CD14-positive monocyte (primary cell): ENCODE measurements around the gene SSBP2. TPM values are rescaled to one million over a fixed set of nuclear protein-coding genes. Genes with fewer than 3 reads are reported as not detected.

Experiments
- DNase-seq, 3 donors: peaks; one replicate each; pipeline ENCODE4 v3.0.0-alpha.2; 2011 to 2022
- H2AFZ ChIP-seq: 2 replicates; pipeline ENCODE4 v1.6.0; 2012; ENCODE audit warnings: mild to moderate bottlenecking, low read depth, low read length, inconsistent platforms; ENCODE audit not compliant: insufficient read depth, poor library complexity, severe bottlenecking
- H3K27ac ChIP-seq, 2 donors: 1 replicate in 1 of 2; 2 replicates in 1 of 2; pipeline ENCODE4 v1.5.1; 2012 to 2013; ENCODE audit warnings: low read length in 2 of 2, control low read depth in 1 of 2, inconsistent platforms in 1 of 2, low read depth in 1 of 2, mild to moderate bottlenecking in 1 of 2
- H3K27me3 ChIP-seq, 2 donors: one replicate each; pipeline versions ENCODE4 v1.6.0 to v1.6.1; 2011 to 2013; ENCODE audit warnings: low read length in 2 of 2; ENCODE audit not compliant: control insufficient read depth in 2 of 2, insufficient read depth in 2 of 2
- H3K36me3 ChIP-seq, 2 donors: replicated peaks in 1 of 2; 1 replicate in 1 of 2; 2 replicates in 1 of 2; pipeline versions ENCODE4 v1.5.1 to v1.6.1; 2012 to 2013; ENCODE audit warnings: low read length in 2 of 2, control low read depth in 1 of 2, inconsistent platforms in 1 of 2, mild to moderate bottlenecking in 1 of 2; ENCODE audit not compliant: insufficient read depth in 2 of 2, control insufficient read depth in 1 of 2
- H3K4me1 ChIP-seq, 2 donors: 1 replicate in 1 of 2; 2 replicates in 1 of 2; pipeline versions ENCODE4 v1.5.1 to v1.6.1; 2012 to 2013; ENCODE audit warnings: low read length in 2 of 2, control low read depth in 1 of 2, inconsistent platforms in 1 of 2, mild to moderate bottlenecking in 1 of 2, moderate library complexity in 1 of 2; ENCODE audit not compliant: insufficient read depth in 2 of 2, control insufficient read depth in 1 of 2
- H3K4me2 ChIP-seq: replicated peaks from 2 replicates; pipeline ENCODE3; 2012; ENCODE audit warnings: low read length, moderate library complexity, mild to moderate bottlenecking; ENCODE audit not compliant: poor library complexity, severe bottlenecking; ENCODE audit errors: extremely low read depth
- H3K4me3 ChIP-seq, 3 experiments: fragments of 200-600 bp in 1 of 3; sonication (generic) in 1 of 3; replicated peaks in 1 of 3; 1 replicate in 2 of 3; 2 replicates in 1 of 3; pipeline ENCODE4 v1.5.1; 2011 to 2013; ENCODE audit warnings: low read length in 3 of 3, mild to moderate bottlenecking in 3 of 3, control low read depth in 2 of 3, low read depth in 2 of 3, inconsistent platforms in 1 of 3, moderate library complexity in 1 of 3
- H3K79me2 ChIP-seq: 2 replicates; pipeline ENCODE4 v1.6.0; 2012; ENCODE audit warnings: mild to moderate bottlenecking, control low read depth, inconsistent platforms, low read length, moderate library complexity; ENCODE audit not compliant: insufficient read depth
- H3K9ac ChIP-seq: 2 replicates; pipeline ENCODE4 v1.6.0; 2017; ENCODE audit warnings: low read length, mild to moderate bottlenecking; ENCODE audit not compliant: insufficient read depth, poor library complexity, severe bottlenecking
- H3K9me3 ChIP-seq, 2 donors: replicated peaks in 1 of 2; 1 replicate in 1 of 2; 2 replicates in 1 of 2; pipeline versions ENCODE4 v1.5.1 to v1.6.1; 2012 to 2013; ENCODE audit warnings: low read length in 2 of 2, control low read depth in 1 of 2; ENCODE audit not compliant: control insufficient read depth in 1 of 2, insufficient read depth in 1 of 2
- H4K20me1 ChIP-seq: 2 replicates; pipeline ENCODE4 v1.6.0; 2012; ENCODE audit warnings: mild to moderate bottlenecking, low read length, control low read depth, moderate library complexity; ENCODE audit not compliant: insufficient read depth
- H3K27ac Mint-ChIP-seq, 7 donors: one replicate each; pipeline ENCODE4 v1.8.0; 2020; ENCODE audit warnings: mild to moderate bottlenecking in 7 of 7, mixed read lengths in 7 of 7, moderate library complexity in 6 of 7, inconsistent platforms in 2 of 7
- H3K27me3 Mint-ChIP-seq, 3 donors: one replicate each; pipeline ENCODE4 v1.8.0; 2021 to 2022; ENCODE audit warnings: low read depth in 3 of 3, mild to moderate bottlenecking in 3 of 3, mixed read lengths in 3 of 3, moderate library complexity in 3 of 3, inconsistent platforms in 1 of 3
- H3K36me3 Mint-ChIP-seq, 2 donors: one replicate each; pipeline ENCODE4 v1.8.0; 2020; ENCODE audit warnings: mixed read lengths in 2 of 2, inconsistent platforms in 1 of 2, mild to moderate bottlenecking in 1 of 2
- H3K4me1 Mint-ChIP-seq: one replicate; pipeline ENCODE4 v1.8.0; 2020; ENCODE audit warnings: mild to moderate bottlenecking, mixed read lengths
- H3K4me3 Mint-ChIP-seq, 2 donors: one replicate each; pipeline ENCODE4 v1.8.0; 2020; ENCODE audit warnings: mild to moderate bottlenecking in 2 of 2, mixed read lengths in 2 of 2, moderate library complexity in 1 of 2
- H3K9me3 Mint-ChIP-seq, 7 donors: one replicate each; pipeline ENCODE4 v1.8.0; 2020 to 2022; ENCODE audit warnings: mixed read lengths in 7 of 7, mild to moderate bottlenecking in 6 of 7, moderate library complexity in 6 of 7, inconsistent platforms in 2 of 7
- CTCF ChIP-seq: fragments of 200-600 bp; IDR thresholded peaks from one replicate; pipeline ENCODE4 v1.8.0; 2022; ENCODE audit warnings: antibody characterized with exemption, mild to moderate bottlenecking
- WGBS: methylation state at CpG from one replicate; pipeline ENCODE4 v1.1.5; 2013; ENCODE audit warnings: missing lambda C conversion rate; ENCODE audit not compliant: insufficient coverage; 5-methylcytosine and 5-hydroxymethylcytosine counted together
- intact Hi-C, 2 donors: fragments of 100-400 bp; cut with micrococcal nuclease; formaldehyde crosslinking; loops; one replicate each; pipeline versions ENCODE4 v1.15.0 to v1.15.1; 2023
- polyA plus RNA-seq, 3 donors: library from polyadenylated mRNA; depleted of rRNA in 1 of 3; unstranded in 2 of 3; stranded (reverse) in 1 of 3; fragments of 300-500 nt in 2 of 3; fragments of >200 nt in 1 of 3; fragmentation: Illumina TruSeq in 2 of 3; gene quantifications; 1 replicate in 2 of 3; 2 replicates in 1 of 3; pipeline ENCODE4 v1.2.3, GENCODE V29; 2012 to 2021

Gene SSBP2
- polyA plus RNA-seq, 3 donors: 29.1 to 55.2 (median 53.4) TPM

GRCh38 chr5:81371354-81371876 is 379.5 kb downstream of the SSBP2 start:
- WGBS: 100% methylated on average over 2 of the region's 2 CpGs
- Mint-ChIP-seq H3K4me3 (no peak overlapping the region), H3K27ac (peak overlapping the region in 1 of 7 donors; percentile 42), H3K27me3 (peaks cover 0 to 8% (median 5%) of the 10 kb centered on the region in 3 donors), H3K36me3 (no peaks in the 10 kb centered on the region), H3K4me1 (no peaks in the 10 kb centered on the region), H3K9me3 (peaks cover 0 to 2% (median 0%) of the 10 kb centered on the region in 7 donors)
- intact Hi-C loops: no loop called here
- Histone ChIP-seq H4K20me1 (no peaks in the 10 kb centered on the region), H3K27ac (no peak overlapping the region), H3K79me2 (no peaks in the 10 kb centered on the region), H2AFZ (no peak overlapping the region), H3K4me1 (no peaks in the 10 kb centered on the region), H3K36me3 (no peaks in the 10 kb centered on the region), H3K4me3 (no peak overlapping the region), H3K9me3 (no peaks in the 10 kb centered on the region), H3K4me2 (no peak overlapping the region), H3K27me3 (no peaks in the 10 kb centered on the region), H3K9ac (no peak overlapping the region)
- TF ChIP-seq CTCF: no peak
- no peak for DNase-seq

- Histone ChIP-seq H2AFZ (no peak overlapping the region), H3K9me3 (no peaks in the 10 kb centered on the region), H3K9ac (no peak overlapping the region), H3K27me3 (no peaks in the 10 kb centered on the region), H4K20me1 (no peaks in the 10 kb centered on the region), H3K27ac (no peak overlapping the region), H3K4me3 (no peak overlapping the region), H3K4me1 (no peaks in the 10 kb centered on the region), H3K79me2 (no peaks in the 10 kb centered on the region), H3K36me3 (no peaks in the 10 kb centered on the region), H3K4me2 (no peak overlapping the region)
- DNase-seq: no peak
- Mint-ChIP-seq H3K9me3 (peaks cover 0 to 2% (median 0%) of the 10 kb centered on the region in 7 donors), H3K4me3 (no peak overlapping the region), H3K27ac (no peak overlapping the region), H3K27me3 (peaks cover 0 to 7% (median 7%) of the 10 kb centered on the region in 3 donors), H3K4me1 (no peaks in the 10 kb centered on the region), H3K36me3 (no peaks in the 10 kb centered on the region)
- no peak for TF ChIP-seq CTCF
- intact Hi-C loops: no loop called here
These were observed 380.0 kb downstream of the SSBP2 start for GRCh38 chr5:81370912-81371311.
